Measurements from ENCODE around the gene THBS4.

THBS4 gene

GRCh38 chr5:80034962-80035821 lies at the start of gene THBS4:
Gene THBS4, plus strand, starts transcription at chr5:80035348. Its CDS starts 190 bp downstream, at chr5:80035538.
- no peak for DNase-seq (ENCODE audit: low spot score)

- no peak for DNase-seq (ENCODE audit: low spot score)
Measured at GRCh38 chr5:79986260-79986659, 48.9 kb upstream of the THBS4 start.

- DNase-seq (ENCODE audit: low spot score), result no peak
Measured at GRCh38 chr5:79990205-79990597, 44.9 kb upstream of the THBS4 start.

GRCh38 chr5:79990598-79991507 lies 44.3 kb upstream of the THBS4 start, which contains the start of gene MTX3:
Gene MTX3, minus strand, starts transcription at chr5:79991262. Its CDS starts 24 bp downstream, at chr5:79991238.
- DNase-seq (ENCODE audit: low spot score), result peak; percentile 57

- DNase-seq (ENCODE audit: low spot score), result no peak
Measured at GRCh38 chr5:79992891-79993657, 42.1 kb upstream of the THBS4 start.

GRCh38 chr5:79999722-80000121 lies 35.4 kb upstream of the THBS4 start:
- DNase-seq (ENCODE audit: low spot score), result no peak

- DNase-seq (ENCODE audit: low spot score), result no peak
Measured at GRCh38 chr5:80002677-80003076, 32.5 kb upstream of the THBS4 start.

- no peak for DNase-seq (ENCODE audit: low spot score)
Measured at GRCh38 chr5:80008995-80009765, 26.0 kb upstream of the THBS4 start.

GRCh38 chr5:80010754-80011392 lies 24.3 kb upstream of the THBS4 start:
- no peak for DNase-seq (ENCODE audit: low spot score)

- DNase-seq (ENCODE audit: low spot score), result no peak
Measured at GRCh38 chr5:80025069-80025468, 10.1 kb upstream of the THBS4 start.

GRCh38 chr5:80026841-80027240 lies 8.3 kb upstream of the THBS4 start:
- DNase-seq (ENCODE audit: low spot score), result no peak

- DNase-seq (ENCODE audit: low spot score), result no peak
Measured at GRCh38 chr5:80031109-80031508, 4.0 kb upstream of the THBS4 start.

- DNase-seq (ENCODE audit: low spot score), result no peak
Measured at GRCh38 chr5:80033513-80033912, 1.6 kb upstream of the THBS4 start.

GRCh38 chr5:80034559-80034958 lies 589 bp upstream of the THBS4 start:
- no peak for DNase-seq (ENCODE audit: low spot score)

GRCh38 chr5:80035839-80036238 lies 691 bp downstream of the THBS4 start:
- no peak for DNase-seq (ENCODE audit: low spot score)

- DNase-seq (ENCODE audit: low spot score), result no peak
Measured at GRCh38 chr5:80036615-80037014, 1.5 kb downstream of the THBS4 start.

- no peak for DNase-seq (ENCODE audit: low spot score)
Measured at GRCh38 chr5:80037366-80037765, 2.2 kb downstream of the THBS4 start.

- no peak for DNase-seq (ENCODE audit: low spot score)
Measured at GRCh38 chr5:80039650-80040049, 4.5 kb downstream of the THBS4 start.

- DNase-seq (ENCODE audit: low spot score), result no peak
Measured at GRCh38 chr5:80041527-80041926, 6.4 kb downstream of the THBS4 start.

GRCh38 chr5:80042330-80042729 lies 7.2 kb downstream of the THBS4 start:
- no peak for DNase-seq (ENCODE audit: low spot score)

- DNase-seq (ENCODE audit: low spot score), result no peak
Measured at GRCh38 chr5:80043187-80043586, 8.0 kb downstream of the THBS4 start.

Data from kidney capillary endothelial cell (primary cell).